ENCODE results near the gene ARID4A.
A peak's percentile ranks its signal among the peaks of the same experiment; 100 is the strongest.
"Not testable (repeated sequence)": the region's sequence is repeated elsewhere in the genome, so short reads cannot be mapped to it uniquely, and the experiment has no call there.

ARID4A gene

DNA sequence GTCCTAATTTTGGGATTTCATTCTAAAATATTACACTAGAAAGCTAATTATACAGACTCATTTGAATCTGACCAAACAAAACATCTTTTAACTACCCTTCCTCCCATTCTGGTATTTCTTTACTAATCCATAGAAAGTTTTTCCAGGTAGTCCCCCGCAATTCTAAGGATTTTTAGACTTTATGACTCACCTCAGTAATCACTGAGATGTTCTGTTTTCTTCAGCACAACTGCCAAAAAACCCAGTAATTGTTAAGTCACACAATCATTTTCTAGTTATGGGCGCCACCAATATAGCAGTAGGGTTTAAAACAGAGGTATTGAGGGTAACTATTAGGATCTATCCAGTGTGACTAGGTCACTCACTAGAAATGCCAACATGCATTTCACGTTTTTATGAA, 1.6 kb upstream of the ARID4A start:
- DNase-seq, result no peak

- no peak for DNase-seq
Measured at GRCh38 chr14:58297412-58297761, 968 bp upstream of the ARID4A start.

- DNase-seq, result peak; percentile 100
Measured at GRCh38 chr14:58297762-58298476, 436 bp upstream of the ARID4A start.

- no peak for DNase-seq
Measured at GRCh38 chr14:58299401-58300330, 1.3 kb downstream of the ARID4A start.

GRCh38 chr14:58301416-58301815, 3.1 kb downstream of the ARID4A start:
- DNase-seq, result no peak

- no peak for DNase-seq
Measured at GRCh38 chr14:58305730-58306129, 7.4 kb downstream of the ARID4A start.

- DNase-seq, result no peak
Measured at GRCh38 chr14:58307597-58308316, 9.4 kb downstream of the ARID4A start.

DNA sequence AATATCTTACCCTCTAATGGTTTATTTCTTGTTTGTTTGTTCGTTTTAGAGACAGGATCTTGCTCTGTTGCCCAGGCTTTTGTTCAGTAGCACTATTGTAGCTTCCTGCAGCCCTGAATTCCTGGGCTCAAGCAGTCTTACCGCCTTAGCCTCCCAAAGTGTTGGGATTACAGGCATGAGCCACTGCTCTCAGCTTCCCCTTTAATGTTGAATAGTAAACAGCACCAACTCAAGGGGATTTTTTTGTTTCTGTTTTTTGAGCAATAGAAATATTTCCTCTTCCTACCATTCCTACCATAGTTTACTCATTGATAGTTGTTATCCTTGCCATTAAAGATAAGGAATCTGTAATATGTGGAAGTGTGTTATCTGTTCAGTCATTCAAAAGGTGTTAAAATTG, 10.7 kb downstream of the ARID4A start:
- DNase-seq, result no peak

- DNase-seq, result no peak
Measured at GRCh38 chr14:58313699-58314098, 15.3 kb downstream of the ARID4A start.

DNA sequence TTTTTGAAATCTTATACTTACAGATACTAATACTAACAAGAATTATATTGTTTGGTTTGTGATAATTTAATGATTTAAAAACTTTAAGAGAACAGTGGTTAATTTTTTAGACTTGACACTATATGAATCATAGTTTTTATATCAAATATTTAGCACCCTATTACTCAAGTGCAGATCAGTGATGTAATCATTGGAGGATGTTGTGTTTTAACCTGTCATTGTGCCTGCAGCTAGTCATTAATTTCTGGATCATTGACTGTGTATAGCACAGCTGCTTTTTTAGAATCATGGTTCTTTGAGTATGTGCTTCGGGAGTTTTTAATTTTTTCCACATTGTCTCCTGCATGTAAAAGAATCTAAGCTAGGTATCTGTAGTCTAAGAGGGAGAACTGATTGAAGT, 17.3 kb downstream of the ARID4A start:
- no peak for DNase-seq

DNA sequence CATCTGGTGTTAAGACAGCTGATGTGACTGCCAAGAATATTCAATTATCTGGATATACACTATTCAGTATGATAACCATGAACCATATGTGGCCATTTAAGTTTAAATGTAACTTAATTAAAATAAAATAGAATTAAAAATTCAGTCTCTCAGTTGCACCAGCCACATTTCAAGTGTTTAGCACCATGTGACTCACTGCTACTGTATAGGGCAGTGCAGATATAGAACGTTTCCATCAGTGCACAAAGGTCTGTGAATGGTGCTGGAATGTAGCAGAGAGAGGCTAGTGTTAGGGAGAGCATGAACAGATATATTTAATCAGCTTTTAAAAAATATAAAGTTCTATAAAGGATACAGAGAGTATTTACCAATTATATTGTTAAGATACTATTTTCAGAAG, 28.7 kb downstream of the ARID4A start:
- DNase-seq, result no peak

- peak; percentile 99 for DNase-seq
Measured at GRCh38 chr14:58331111-58331510, 32.8 kb downstream of the ARID4A start.

- DNase-seq, result no peak
Measured at GRCh38 chr14:58332561-58332960, 34.2 kb downstream of the ARID4A start.

DNA sequence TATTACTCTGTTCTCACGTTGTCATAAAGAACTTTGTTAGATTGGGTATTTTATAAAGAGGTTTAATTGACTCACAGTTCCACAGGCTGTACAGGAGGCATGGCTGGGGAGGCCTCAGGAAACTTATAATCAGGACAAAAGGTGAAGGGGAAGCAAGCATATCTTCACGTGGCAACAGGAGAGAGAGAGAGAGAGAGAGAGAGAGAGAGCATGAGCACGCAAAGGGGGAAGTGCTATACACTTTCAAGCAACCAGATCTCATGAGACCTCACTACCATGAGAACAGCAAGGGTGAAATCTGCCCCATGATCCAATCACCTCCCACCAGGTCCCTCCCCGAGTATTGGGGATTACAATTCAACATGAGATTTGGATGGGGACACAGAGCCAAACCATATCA, 41.3 kb downstream of the ARID4A start:
- DNase-seq, result not testable (repeated sequence)

DNA sequence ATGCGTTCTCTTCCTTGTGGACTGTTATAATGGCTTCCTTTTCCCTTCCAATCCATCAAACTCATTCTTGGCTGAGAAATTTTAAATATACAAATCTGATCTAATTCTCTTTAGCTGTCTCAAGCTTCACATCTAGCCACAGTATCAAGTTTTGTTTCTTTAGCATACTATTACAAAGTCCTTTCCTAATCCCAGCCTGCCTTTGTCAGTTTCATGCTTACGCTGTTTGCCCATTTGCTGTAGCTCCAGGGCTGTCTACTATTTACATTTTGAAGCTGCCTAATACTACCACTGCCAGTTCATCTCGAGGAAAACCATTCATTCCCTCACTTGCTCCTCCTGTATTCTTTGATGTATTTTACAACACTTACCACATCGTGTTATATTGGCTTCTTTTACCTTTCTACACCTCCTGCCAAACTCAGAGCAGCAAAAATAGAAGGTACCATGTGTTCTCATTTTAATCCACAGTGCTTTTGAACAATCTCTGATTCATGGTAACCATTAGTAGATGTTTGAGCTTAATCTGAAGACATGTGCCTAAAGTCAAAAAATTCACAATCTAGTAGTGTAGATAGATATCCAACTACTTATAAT, 42.9 kb downstream of the ARID4A start:
- no peak for DNase-seq

DNA sequence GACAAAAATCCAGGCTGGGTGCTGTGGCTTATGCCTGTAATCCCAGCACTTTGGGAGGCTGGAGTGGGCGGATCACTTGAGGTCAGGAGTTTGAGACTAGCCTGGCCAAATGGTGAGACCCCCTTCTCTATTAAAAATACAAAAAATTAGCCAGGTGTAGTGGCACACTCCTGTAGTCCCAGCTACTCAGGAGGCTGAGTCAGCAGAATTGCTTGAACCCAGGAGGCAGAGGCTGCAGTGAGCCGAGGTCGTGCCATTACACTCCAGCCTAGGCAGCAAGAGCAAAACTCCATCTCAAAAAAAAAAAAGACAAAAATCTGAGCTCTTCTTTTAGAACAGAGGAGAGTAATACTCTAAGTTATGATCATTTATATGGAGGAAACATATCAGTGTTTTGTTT, 45.2 kb downstream of the ARID4A start:
- DNase-seq, result not testable (repeated sequence)

DNA sequence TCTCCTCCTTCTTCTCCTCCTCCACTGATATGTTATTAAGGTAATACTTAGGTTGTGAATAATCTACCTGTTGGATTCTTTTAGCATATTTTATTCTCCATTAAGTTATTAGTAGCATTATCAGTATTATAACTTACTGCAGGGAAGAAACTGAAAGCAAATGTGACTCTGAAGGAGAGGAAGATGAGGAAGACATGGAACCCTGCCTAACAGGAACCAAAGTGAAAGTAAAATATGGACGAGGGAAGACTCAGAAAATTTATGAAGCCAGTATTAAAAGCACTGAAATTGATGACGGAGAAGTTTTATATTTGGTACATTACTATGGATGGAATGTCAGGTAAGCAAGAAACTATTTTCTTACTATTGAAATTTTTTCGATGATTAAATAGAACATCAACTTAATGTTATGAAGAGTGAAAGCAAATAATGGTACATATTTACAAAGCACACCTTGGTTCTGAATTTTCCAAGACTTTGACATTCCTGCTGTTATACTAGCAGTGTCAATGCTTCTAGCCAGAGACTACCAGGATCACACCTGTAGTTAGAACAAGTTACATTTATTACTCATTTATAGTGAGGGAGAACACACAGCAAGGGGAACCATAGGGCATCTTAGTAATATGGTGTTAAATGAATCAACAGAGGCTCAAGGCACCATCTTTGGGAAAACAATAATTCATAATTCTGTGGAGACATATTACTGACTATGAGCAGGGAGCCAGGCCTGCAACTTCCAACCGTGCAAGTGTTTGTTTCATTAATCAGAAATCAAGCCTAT, 55.4 kb downstream of the ARID4A start:
- DNase-seq, result no peak

DNA sequence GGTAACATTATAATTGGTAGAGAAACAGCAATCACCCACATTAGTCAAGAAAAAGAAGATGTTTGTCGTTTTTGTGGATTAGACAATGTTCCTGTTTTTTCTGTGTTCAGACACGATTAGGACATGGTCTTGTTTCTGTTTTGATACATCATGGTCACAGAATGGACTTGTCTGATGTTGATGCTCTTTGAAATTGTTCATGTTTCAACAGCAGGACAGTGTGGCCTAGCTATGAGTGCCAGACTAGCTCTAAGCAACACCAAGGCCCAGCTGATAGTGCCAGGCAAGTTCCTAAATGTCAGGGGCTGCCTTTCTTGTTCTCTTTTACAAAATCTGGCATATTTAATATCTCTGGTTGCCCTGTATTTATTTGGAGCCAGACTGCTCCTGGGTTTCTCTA, 56.5 kb downstream of the ARID4A start:
- DNase-seq, result no peak

GRCh38 chr14:58356268-58356667, 57.9 kb downstream of the ARID4A start:
- DNase-seq, result no peak

DNA sequence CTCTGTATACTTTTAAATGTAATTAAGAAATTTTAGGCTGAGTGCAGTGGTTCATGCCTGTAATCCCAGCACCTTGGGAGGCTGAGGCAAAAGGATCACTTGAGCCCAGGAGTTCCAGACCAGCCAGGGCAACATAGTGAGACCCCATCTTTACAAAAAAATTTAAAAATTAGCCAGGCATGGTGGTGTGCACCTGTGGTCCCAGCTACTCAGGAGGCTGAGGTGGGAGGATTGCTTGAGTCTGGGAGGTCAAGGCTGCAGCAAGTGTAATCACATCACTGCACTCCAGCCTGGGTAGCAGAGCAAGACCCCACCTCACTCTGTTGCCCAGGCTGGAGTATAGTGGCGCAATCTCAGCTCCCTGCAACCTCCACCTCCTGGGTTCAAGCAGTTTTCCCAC, 63.9 kb downstream of the ARID4A start:
- not testable (repeated sequence) for DNase-seq

DNA sequence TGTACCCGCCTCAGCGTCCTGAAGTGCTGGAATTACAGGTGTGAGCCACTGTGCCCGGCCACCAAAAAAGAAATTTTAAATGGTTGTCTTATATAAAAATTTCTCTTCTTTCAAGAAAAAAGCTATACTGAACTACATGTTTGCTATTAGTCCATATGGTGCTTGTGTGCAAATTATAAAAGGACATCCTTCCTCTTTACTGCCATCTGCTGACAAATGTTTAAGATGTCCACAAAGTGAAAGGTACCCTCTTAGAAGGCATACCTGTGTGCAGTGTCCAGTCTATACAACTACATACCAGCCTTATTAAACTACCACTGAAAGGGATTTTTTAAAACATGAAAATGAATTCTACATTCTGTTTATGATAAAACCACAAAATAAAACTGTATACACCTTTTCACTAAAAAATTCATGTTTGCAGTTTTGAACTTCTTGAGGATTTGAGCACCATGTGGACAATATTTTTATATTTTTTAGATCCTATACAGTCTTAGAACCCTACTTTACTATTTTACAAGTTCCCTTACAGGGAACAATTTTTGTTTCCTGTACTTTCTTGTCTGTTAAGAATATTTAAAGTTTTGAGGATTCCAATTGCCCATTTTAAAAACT, 64.5 kb downstream of the ARID4A start:
- no peak for DNase-seq

DNA sequence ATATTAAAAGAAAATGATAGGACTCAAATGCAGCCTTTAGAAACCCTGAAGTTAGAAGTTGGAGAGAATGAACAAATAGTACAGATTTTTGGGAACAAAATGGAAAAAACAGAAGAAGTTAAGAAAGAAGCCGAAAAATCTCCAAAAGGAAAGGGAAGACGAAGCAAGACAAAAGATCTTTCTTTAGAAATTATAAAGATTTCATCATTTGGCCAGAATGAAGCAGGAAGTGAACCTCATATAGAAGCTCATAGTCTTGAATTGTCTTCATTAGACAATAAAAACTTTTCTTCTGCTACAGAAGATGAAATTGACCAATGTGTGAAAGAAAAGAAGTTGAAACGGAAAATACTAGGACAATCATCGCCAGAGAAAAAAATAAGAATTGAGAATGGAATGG, 66.0 kb downstream of the ARID4A start:
- DNase-seq, result no peak
